ENCODE results near the gene LCE3B. TPM values are rescaled to one million over a fixed set of nuclear protein-coding genes. Genes with fewer than 3 reads are reported as not detected.

The LCE3B gene
- total RNA-seq, 2 experiments from 2014 or later = not detected

DNA sequence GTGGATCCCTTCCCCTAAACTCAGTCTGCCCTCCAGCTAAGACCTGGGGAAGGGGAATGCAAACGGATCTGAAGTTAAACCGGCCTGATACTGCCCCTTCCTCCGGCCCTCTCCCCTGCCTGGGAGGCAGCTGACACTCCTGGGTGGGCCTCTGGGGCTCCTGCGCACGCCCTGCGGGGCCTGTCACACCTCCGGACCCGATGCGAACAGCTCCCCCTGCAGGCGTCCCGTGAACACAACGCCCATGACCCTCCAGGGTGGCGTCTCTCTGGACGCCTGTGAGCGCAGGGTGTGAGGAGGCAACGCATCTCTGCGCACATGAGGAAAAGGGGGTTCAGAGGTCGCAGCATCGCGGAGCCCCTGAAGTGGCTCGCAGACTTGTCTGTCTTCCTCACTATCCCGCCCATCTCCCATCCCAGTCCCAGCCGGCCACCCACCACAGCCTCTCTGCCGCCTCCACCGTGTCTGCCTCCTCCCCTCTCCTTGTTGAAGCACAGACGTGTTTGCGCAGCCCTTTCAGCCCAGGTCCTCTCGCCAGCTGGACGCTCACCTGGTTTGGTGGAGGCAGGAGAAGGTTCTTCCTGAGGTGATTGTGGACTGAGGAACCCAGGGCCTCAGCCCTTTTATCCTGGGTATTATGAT is 9.7 kb downstream of the LCE3B start:
- POLR2A ChIA-PET = no interaction called here
- no peak overlapping the region for H3K4me3 Mint-ChIP-seq
- H3K36me3 ChIP-seq (ENCODE audit: insufficient read depth, low read length) = no peaks in the 10 kb centered on the region
- no peak overlapping the region for H3K27ac Mint-ChIP-seq
- peaks cover 5% of the 10 kb centered on the region for H3K4me1 Mint-ChIP-seq (ENCODE audit: low read depth)
- peaks cover 8% of the 10 kb centered on the region for H3K9me3 Mint-ChIP-seq
- ATAC-seq (ENCODE audit: poor library complexity) (no peak), DNase-seq (peak in 3 of 14 experiments; percentile 1 to 8 (median 1))
- H3K27ac ChIP-seq (ENCODE audit: low read depth in 1 of 2, low read length in 2 of 2) = no peak overlapping the region
- peaks cover 48% of the 10 kb centered on the region for H3K27me3 Mint-ChIP-seq
- intact Hi-C loops (cut with DNase I, micrococcal nuclease) = no loop called here
- CTCF ChIA-PET = no interaction called here
- peaks cover 4 to 11% of the 10 kb centered on the region in 2 experiments for H3K9me3 ChIP-seq (ENCODE audit: control insufficient read depth in 1 of 2, insufficient read depth in 1 of 2, low read length in 2 of 2)
- H3K27me3 ChIP-seq (ENCODE audit: control insufficient read depth in 1 of 2, insufficient read depth in 2 of 2, low read length in 2 of 2) = peaks cover 8 to 22% of the 10 kb centered on the region in 2 experiments
- H3K4me1 ChIP-seq (ENCODE audit: insufficient read depth, low read length) = peaks cover 4% of the 10 kb centered on the region
- TF ChIP-seq, protein P1, sequence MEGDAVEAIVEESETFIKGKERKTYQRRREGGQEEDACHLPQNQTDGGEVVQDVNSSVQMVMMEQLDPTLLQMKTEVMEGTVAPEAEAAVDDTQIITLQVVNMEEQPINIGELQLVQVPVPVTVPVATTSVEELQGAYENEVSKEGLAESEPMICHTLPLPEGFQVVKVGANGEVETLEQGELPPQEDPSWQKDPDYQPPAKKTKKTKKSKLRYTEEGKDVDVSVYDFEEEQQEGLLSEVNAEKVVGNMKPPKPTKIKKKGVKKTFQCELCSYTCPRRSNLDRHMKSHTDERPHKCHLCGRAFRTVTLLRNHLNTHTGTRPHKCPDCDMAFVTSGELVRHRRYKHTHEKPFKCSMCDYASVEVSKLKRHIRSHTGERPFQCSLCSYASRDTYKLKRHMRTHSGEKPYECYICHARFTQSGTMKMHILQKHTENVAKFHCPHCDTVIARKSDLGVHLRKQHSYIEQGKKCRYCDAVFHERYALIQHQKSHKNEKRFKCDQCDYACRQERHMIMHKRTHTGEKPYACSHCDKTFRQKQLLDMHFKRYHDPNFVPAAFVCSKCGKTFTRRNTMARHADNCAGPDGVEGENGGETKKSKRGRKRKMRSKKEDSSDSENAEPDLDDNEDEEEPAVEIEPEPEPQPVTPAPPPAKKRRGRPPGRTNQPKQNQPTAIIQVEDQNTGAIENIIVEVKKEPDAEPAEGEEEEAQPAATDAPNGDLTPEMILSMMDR (IDR thresholded peaks at IDR 0.05) = no peak
- no peaks in the 10 kb centered on the region for H3K36me3 Mint-ChIP-seq (ENCODE audit: low read depth)
- H3K4me3 ChIP-seq (ENCODE audit: low read length) = no peak overlapping the region

DNA sequence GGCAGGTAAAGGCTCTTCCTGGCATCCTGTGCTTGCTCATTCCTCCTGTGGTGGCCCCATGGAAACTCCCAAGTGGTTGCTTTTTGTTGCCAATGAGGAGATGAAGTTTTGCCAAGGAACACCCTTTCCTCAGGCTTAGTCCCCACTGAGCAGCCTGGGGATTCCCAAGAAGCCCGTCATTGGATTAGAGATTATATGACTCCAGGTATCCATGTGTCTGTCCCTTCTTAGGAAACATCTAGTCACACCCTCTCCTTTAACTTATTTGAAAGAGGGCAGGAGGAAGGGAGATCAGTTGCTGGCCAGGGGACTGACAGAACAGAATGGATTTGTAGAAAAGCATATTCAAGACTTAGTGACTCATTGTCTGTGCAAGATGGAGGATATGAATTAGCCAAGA is 13.1 kb downstream of the LCE3B start:
- POLR2A ChIA-PET = no interaction called here
- Mint-ChIP-seq H3K4me1 (ENCODE audit: low read depth) (peaks cover 5% of the 10 kb centered on the region), H3K27me3 (peaks cover 61% of the 10 kb centered on the region), H3K27ac (no peak overlapping the region), H3K36me3 (ENCODE audit: low read depth) (no peaks in the 10 kb centered on the region), H3K4me3 (no peak overlapping the region), H3K9me3 (no peaks in the 10 kb centered on the region)
- Histone ChIP-seq H3K27me3 (ENCODE audit: control insufficient read depth in 1 of 2, insufficient read depth in 2 of 2, low read length in 2 of 2) (peaks cover 20 to 32% of the 10 kb centered on the region in 2 experiments), H3K36me3 (ENCODE audit: insufficient read depth, low read length) (no peaks in the 10 kb centered on the region), H3K4me1 (ENCODE audit: insufficient read depth, low read length) (peaks cover 4% of the 10 kb centered on the region), H3K27ac (ENCODE audit: low read depth in 1 of 2, low read length in 2 of 2) (no peak overlapping the region), H3K9me3 (ENCODE audit: control insufficient read depth in 1 of 2, insufficient read depth in 1 of 2, low read length in 2 of 2) (peaks cover 0 to 12% of the 10 kb centered on the region in 2 experiments), H3K4me3 (ENCODE audit: low read length) (no peak overlapping the region)
- CTCF ChIA-PET = no interaction called here
- intact Hi-C loops (cut with DNase I, micrococcal nuclease) = no loop called here
- DNase-seq (no peak), ATAC-seq (ENCODE audit: poor library complexity) (no peak)
- TF ChIP-seq, protein P1 (IDR thresholded peaks at IDR 0.05) = no peak

DNA sequence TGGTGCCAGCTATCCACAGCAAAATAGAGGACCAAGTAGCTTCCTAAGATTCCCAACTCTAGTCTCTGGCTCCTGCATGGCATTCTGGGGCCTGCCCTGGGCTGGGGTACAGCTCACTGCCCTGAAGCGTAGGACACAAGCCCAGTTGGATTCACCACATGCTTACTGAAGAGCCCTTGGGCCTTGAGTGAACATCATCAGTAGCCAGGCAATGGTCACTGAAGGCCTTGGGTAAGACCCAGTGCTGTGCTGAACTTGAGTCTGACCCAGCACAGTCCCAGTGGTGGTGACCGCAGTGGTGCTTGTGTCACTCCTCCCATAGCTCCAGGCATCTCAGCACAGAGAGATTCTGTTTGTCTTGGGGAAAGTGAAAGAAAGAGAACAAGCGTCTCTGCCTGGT is 17.0 kb downstream of the LCE3B start:
- ATAC-seq (ENCODE audit: poor library complexity) (no peak), DNase-seq (no peak)
- TF ChIP-seq, protein P1 (IDR thresholded peaks at IDR 0.05) = no peak
- POLR2A ChIA-PET = no interaction called here
- Histone ChIP-seq H3K27me3 (ENCODE audit: control insufficient read depth in 1 of 2, insufficient read depth in 2 of 2, low read length in 2 of 2) (peaks cover 16 to 23% of the 10 kb centered on the region in 2 experiments), H3K36me3 (ENCODE audit: insufficient read depth, low read length) (no peaks in the 10 kb centered on the region), H3K4me1 (ENCODE audit: insufficient read depth, low read length) (no peaks in the 10 kb centered on the region), H3K9me3 (ENCODE audit: control insufficient read depth in 1 of 2, insufficient read depth in 1 of 2, low read length in 2 of 2) (peaks cover 0 to 8% of the 10 kb centered on the region in 2 experiments), H3K4me3 (ENCODE audit: low read length) (no peak overlapping the region), H3K27ac (ENCODE audit: low read depth in 1 of 2, low read length in 2 of 2) (no peak overlapping the region)
- CTCF ChIA-PET = no interaction called here
- Mint-ChIP-seq H3K36me3 (ENCODE audit: low read depth) (no peaks in the 10 kb centered on the region), H3K4me1 (ENCODE audit: low read depth) (no peaks in the 10 kb centered on the region), H3K4me3 (no peak overlapping the region), H3K27me3 (peaks cover 41% of the 10 kb centered on the region), H3K27ac (no peak overlapping the region), H3K9me3 (peaks cover 3% of the 10 kb centered on the region)
- intact Hi-C loops (cut with DNase I, micrococcal nuclease) = no loop called here
